ENCODE data around the gene CASZ1. TPM values are rescaled to one million over a fixed set of nuclear protein-coding genes. Genes with fewer than 3 reads are reported as not detected.

The CASZ1 gene
- total and polyA plus RNA-seq, 2 donors from 2014 or later: 10.1 to 33.0 TPM

GRCh38 chr1:10698726-10699469 lies 97.5 kb downstream of the CASZ1 start:
- Histone ChIP-seq H3K9ac (ENCODE audit: low read length in 3 of 3) (peak overlapping the region in 1 of 3 donors; percentile 22), H3K27ac (ENCODE audit: low read depth in 2 of 2, low read length in 2 of 2) (peak overlapping the region; percentile 79 to 85)

DNA sequence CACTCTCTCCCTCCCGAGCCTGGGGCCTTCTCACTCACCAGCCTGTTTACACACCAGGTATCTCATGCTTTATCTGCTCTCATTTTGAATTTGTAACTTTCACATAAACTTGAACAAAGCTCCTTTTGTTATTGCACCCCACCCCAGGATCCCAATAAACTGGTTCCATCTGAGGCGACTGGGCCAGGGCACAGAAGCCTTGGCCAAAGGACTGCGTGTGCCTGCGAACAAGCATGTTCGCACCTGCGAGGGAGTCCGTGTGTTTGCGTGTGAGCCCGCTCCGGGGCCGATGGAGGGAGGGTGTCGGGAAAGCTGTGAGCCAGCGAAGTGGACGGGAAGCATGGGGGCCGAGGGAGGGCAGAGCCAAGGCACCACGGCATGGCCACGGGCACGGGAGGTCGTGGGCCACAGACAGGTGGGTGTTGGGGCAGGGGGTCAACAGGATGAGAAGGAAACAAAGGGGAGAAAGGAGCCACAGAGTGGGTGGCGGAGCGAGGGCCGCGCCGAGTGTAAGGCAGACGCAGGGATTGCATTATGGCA lies 98.8 kb downstream of the CASZ1 start:
- Histone ChIP-seq H3K27ac (ENCODE audit: low read depth in 2 of 2, low read length in 2 of 2) (peak overlapping the region; percentile 51 to 54), H3K9me3 (ENCODE audit: control insufficient read depth in 2 of 3, insufficient read depth in 1 of 3, low read length in 3 of 3) (no peaks in the 10 kb centered on the region), H3K36me3 (ENCODE audit: control insufficient read depth in 2 of 3, insufficient read depth in 3 of 3, low read length in 3 of 3) (no peaks in the 10 kb centered on the region), H3K4me3 (ENCODE audit: low read length in 3 of 3) (no peak overlapping the region), H3K4me1 (ENCODE audit: control insufficient read depth in 2 of 3, insufficient read depth in 2 of 3, low read depth in 1 of 3, low read length in 3 of 3) (peaks cover 0 to 31% (median 15%) of the 10 kb centered on the region in 3 donors), H3K27me3 (ENCODE audit: control insufficient read depth, insufficient read depth, low read length) (no peaks in the 10 kb centered on the region), H3K9ac (ENCODE audit: low read length in 3 of 3) (no peak overlapping the region)
- no peak for DNase-seq
- FAIRE-seq: no peak
- intact Hi-C loops (cut with DNase I): no loop called here
- no peak for TF ChIP-seq CTCF (IDR thresholded peaks at IDR 0.05; ENCODE audit: borderline replicate concordance, extremely low read depth, insufficient read depth)

More at GRCh38 chr1:10698726-10699469, 97.5 kb downstream of the CASZ1 start:
- Histone ChIP-seq H3K27me3 (ENCODE audit: control insufficient read depth, insufficient read depth, low read length) (no peaks in the 10 kb centered on the region), H3K4me1 (ENCODE audit: control insufficient read depth in 2 of 3, insufficient read depth in 2 of 3, low read depth in 1 of 3, low read length in 3 of 3) (peaks cover 0 to 28% (median 15%) of the 10 kb centered on the region in 3 donors), H3K36me3 (ENCODE audit: control insufficient read depth in 2 of 3, insufficient read depth in 3 of 3, low read length in 3 of 3) (no peaks in the 10 kb centered on the region), H3K9me3 (ENCODE audit: control insufficient read depth in 2 of 3, insufficient read depth in 1 of 3, low read length in 3 of 3) (no peaks in the 10 kb centered on the region), H3K4me3 (ENCODE audit: low read length in 3 of 3) (no peak overlapping the region)
- DNase-seq (no peak), FAIRE-seq (no peak)
- intact Hi-C loops (cut with DNase I): no loop called here
- no peak for TF ChIP-seq CTCF (IDR thresholded peaks at IDR 0.05; ENCODE audit: borderline replicate concordance, extremely low read depth, insufficient read depth)

GRCh38 chr1:10696977-10697376 lies 99.5 kb downstream of the CASZ1 start:
- DNase-seq: no peak
- H3K27me3 ChIP-seq (ENCODE audit: control insufficient read depth, insufficient read depth, low read length): no peaks in the 10 kb centered on the region
- H3K9me3 ChIP-seq (ENCODE audit: control insufficient read depth in 2 of 3, insufficient read depth in 1 of 3, low read length in 3 of 3): no peaks in the 10 kb centered on the region
- H3K9ac ChIP-seq (ENCODE audit: low read length in 3 of 3): peak overlapping the region in 2 of 3 donors; percentile 44 to 77
- no peak overlapping the region for H3K4me3 ChIP-seq (ENCODE audit: low read length in 3 of 3)
- H3K36me3 ChIP-seq (ENCODE audit: control insufficient read depth in 2 of 3, insufficient read depth in 3 of 3, low read length in 3 of 3): no peaks in the 10 kb centered on the region
- intact Hi-C loops (cut with DNase I): no loop called here
- FAIRE-seq: no peak
- H3K27ac ChIP-seq (ENCODE audit: low read depth in 2 of 2, low read length in 2 of 2): peak overlapping the region; percentile 55 to 65
- peaks cover 0 to 36% (median 16%) of the 10 kb centered on the region in 3 donors for H3K4me1 ChIP-seq (ENCODE audit: control insufficient read depth in 2 of 3, insufficient read depth in 2 of 3, low read depth in 1 of 3, low read length in 3 of 3)
- TF ChIP-seq CTCF (IDR thresholded peaks at IDR 0.05; ENCODE audit: borderline replicate concordance, extremely low read depth, insufficient read depth): no peak
